Heart left ventricle (tissue), 16 donors: ENCODE results near the gene IPCEF1. TPM values are rescaled to one million over a fixed set of nuclear protein-coding genes. Genes with fewer than 3 reads are reported as not detected.
A peak's percentile ranks its signal among the peaks of the same experiment; 100 is the strongest.

Experiments used
- ATAC-seq, 4 donors: fragments of 200-7000 bp; cut with Tn5 transposase; one replicate each; pipeline ENCODE4 v1.9.1; 2020 to 2022; ENCODE audit warnings: moderate library complexity in 4 of 4, mild to moderate bottlenecking in 3 of 4, moderate number of reproducible peaks in 1 of 4
- DNase-seq, 5 donors: peaks; one replicate each; pipeline ENCODE4 v3.0.0-alpha.2; 2020
- H3K27ac ChIP-seq, 12 donors: fragments of 200-600 bp; sonication (generic) in 4 of 12; one replicate each; pipeline versions ENCODE4 v1.5.0 to v1.8.0; 2016 to 2022; ENCODE audit warnings: mild to moderate bottlenecking in 2 of 12
- H3K27me3 ChIP-seq, 9 donors: fragments of 200-600 bp; sonication (generic) in 2 of 9; one replicate each; pipeline versions ENCODE4 v1.5.1 to v1.8.0; 2016 to 2022; ENCODE audit warnings: mild to moderate bottlenecking in 3 of 9
- H3K36me3 ChIP-seq, 9 donors: fragments of 200-600 bp; sonication (generic) in 2 of 9; one replicate each; pipeline versions ENCODE4 v1.5.0 to v1.8.0; 2018 to 2022; ENCODE audit warnings: mild to moderate bottlenecking in 2 of 9
- H3K4me1 ChIP-seq, 12 donors: fragments of 200-600 bp; sonication (generic) in 4 of 12; one replicate each; pipeline versions ENCODE4 v1.5.0 to v1.8.0; 2016 to 2022; ENCODE audit warnings: mild to moderate bottlenecking in 3 of 12
- H3K4me3 ChIP-seq, 12 donors: fragments of 200-600 bp; sonication (generic) in 4 of 12; one replicate each; pipeline versions ENCODE4 v1.5.0 to v1.8.0; 2017 to 2022; ENCODE audit warnings: mild to moderate bottlenecking in 9 of 12, moderate library complexity in 4 of 12
- H3K9me3 ChIP-seq, 12 donors: fragments of 200-600 bp; sonication (generic) in 4 of 12; one replicate each; pipeline versions ENCODE4 v1.5.0 to v1.8.0; 2016 to 2022; ENCODE audit warnings: mild to moderate bottlenecking in 1 of 12
- POLR2A ChIP-seq, 2 donors: fragments of 450-650 bp; IDR thresholded peaks; one replicate each; pipeline ENCODE4 v1.6.1; 2017; ENCODE audit warnings: antibody characterized with exemption in 2 of 2, mild to moderate bottlenecking in 2 of 2, moderate library complexity in 2 of 2
- WGBS, 4 donors: extraction: QIAGEN DNeasy Blood & Tissue Kit in 2 of 4; methylation state at CpG; one replicate each; pipeline versions ENCODE4 v1.1.5 to v1.1.7; 2013 to 2018; 5-methylcytosine and 5-hydroxymethylcytosine counted together
- intact Hi-C, 10 donors: fragments of 100-400 bp; cut with DNase I; formaldehyde crosslinking; loops; one replicate each; pipeline versions ENCODE4 v1.11.1 to v1.14.2; 2022
- polyA plus RNA-seq, 2 donors: library from polyadenylated mRNA; stranded (reverse); fragments of 200-250 nt; gene quantifications; one replicate each; pipeline ENCODE4 v1.2.3, GENCODE V29; 2013
- total RNA-seq, 9 donors: library from RNA; depleted of rRNA in 2 of 9; stranded (reverse); fragments of >200 nt in 2 of 9; fragmentation: NEBNext Ultra II Directional in 3 of 9; extraction: Animal tissue kit (Norgen Biotek cat#: 25700) in 3 of 9; gene quantifications; one replicate each; pipeline versions ENCODE4 v1.1.0 to v1.2.4, GENCODE V29; 2016 to 2023
- TF ChIP-seq, protein P1 (sequence below), 12 donors: fragments of 200-600 bp; sonication (generic) in 4 of 12; IDR thresholded peaks; one replicate each; pipeline versions ENCODE4 v1.5.0 to v1.8.0; 2018 to 2022; ENCODE audit warnings: antibody characterized with exemption in 12 of 12, mild to moderate bottlenecking in 5 of 12
- donor health status: ischemic (EF 13 %, LVEDD 7.1; RV severe dilation, severe dysfunction).
- donor health status: healthy with polysubstance abuse.
- donor health status: DM: no; HTN: yes; CAD: no.
- donor health status: DM: no; HTN: no; CAD: no.
- donor health status: ischemic (EF 25% LVEDD 6.9; RV normal size, moderate dysfunction).
- donor health status: ischemic (EF 25% LVEDD 5.7; RV mildly dilated, moderate dysfunction).
- donor health status: healthy.
- donor health status: DM: yes; HTN: yes; CAD: no.
- donor health status: ischemic (EF 35%, LVEDD 5.7; RV mildly dilated, moderate dysfunction).
- donor health status: nonischemic (EF 11% LVEDD 7.7; RV severe dilation, severe dysfunction).
- donor health status: DM: yes; HTN: yes; CAD: no.
- donor health status: PGD.
- donor health status: ischemic (EF 29% LVEDD 5.4; RV normal size, mild dysfunction).
- donor health status: nonischemic (EF 23%, LVEDD 6.1; RV moderate dilation, normal function).

IPCEF1 gene
- total and polyA plus RNA-seq, 11 donors, result 0.10 to 4.1 (median 0.35) TPM

DNA sequence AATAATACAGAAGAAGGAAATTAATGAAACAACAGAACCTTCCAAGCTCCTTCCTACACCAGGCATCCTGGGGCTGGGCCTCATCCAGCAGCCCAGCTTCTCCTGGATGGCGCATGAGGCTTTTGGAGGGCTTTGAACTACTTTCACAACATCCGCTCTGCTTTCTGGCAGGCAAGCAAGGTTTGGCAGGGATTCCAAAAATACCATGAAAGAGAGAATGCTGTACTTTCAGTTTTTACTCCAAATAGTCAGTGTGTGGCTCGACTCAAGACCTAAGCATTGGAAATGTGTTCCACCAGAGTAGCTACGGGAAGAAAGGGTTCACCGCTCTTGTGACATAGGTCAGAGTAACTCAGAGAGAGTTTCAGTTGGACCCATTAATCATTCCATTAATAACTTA is 192.2 kb downstream of the IPCEF1 start:
- Histone ChIP-seq H3K9me3 (peaks cover 0 to 4% (median 0%) of the 10 kb centered on the region in 12 donors), H3K4me1 (peaks cover 0 to 69% (median 0%) of the 10 kb centered on the region in 12 donors), H3K27me3 (no peaks in the 10 kb centered on the region), H3K4me3 (no peak overlapping the region), H3K27ac (peak overlapping the region in 1 of 12 donors; percentile 42), H3K36me3 (no peaks in the 10 kb centered on the region)
- ATAC-seq, result peak in 1 of 4 donors; percentile 45
- 70 to 81% (median 76%) methylated on average over 5 of the region's 5 CpGs for WGBS, 4 donors
- TF ChIP-seq, protein P1, sequence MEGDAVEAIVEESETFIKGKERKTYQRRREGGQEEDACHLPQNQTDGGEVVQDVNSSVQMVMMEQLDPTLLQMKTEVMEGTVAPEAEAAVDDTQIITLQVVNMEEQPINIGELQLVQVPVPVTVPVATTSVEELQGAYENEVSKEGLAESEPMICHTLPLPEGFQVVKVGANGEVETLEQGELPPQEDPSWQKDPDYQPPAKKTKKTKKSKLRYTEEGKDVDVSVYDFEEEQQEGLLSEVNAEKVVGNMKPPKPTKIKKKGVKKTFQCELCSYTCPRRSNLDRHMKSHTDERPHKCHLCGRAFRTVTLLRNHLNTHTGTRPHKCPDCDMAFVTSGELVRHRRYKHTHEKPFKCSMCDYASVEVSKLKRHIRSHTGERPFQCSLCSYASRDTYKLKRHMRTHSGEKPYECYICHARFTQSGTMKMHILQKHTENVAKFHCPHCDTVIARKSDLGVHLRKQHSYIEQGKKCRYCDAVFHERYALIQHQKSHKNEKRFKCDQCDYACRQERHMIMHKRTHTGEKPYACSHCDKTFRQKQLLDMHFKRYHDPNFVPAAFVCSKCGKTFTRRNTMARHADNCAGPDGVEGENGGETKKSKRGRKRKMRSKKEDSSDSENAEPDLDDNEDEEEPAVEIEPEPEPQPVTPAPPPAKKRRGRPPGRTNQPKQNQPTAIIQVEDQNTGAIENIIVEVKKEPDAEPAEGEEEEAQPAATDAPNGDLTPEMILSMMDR (IDR thresholded peaks at IDR 0.05), result no peak
- TF ChIP-seq POLR2A (IDR thresholded peaks at IDR 0.05), result no peak
- peak in 3 of 5 donors; percentile 15 to 52 (median 34) for DNase-seq
- intact Hi-C loops, result no loop called here

DNA sequence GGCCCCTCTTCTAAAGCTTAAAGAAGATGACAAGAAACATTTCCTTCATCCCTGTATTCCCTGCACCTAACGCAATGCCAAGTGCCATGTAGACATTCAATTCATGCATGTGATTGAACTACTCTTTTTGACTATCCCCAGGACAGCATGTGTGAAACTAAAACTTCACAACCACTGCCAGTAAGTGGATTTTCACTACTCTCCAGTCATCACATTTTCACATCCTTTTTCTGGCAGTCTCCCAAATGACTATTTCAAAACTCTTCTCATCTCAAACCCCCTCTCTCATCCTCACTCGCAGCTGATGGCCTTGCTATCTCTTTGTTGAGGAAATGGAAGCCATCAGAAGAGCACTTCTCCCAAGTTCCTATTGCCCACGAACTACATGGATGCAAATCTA is 194.9 kb downstream of the IPCEF1 start:
- 75 to 80% (median 77%) methylated on average over 3 of the region's 3 CpGs for WGBS, 4 donors
- H3K4me1 ChIP-seq, result peaks cover 0 to 80% (median 0%) of the 10 kb centered on the region in 12 donors
- no peak for DNase-seq
- no peak overlapping the region for H3K4me3 ChIP-seq
- no peaks in the 10 kb centered on the region for H3K36me3 ChIP-seq
- peaks cover 0 to 4% (median 0%) of the 10 kb centered on the region in 12 donors for H3K9me3 ChIP-seq
- peak overlapping the region in 1 of 12 donors; percentile 50 for H3K27ac ChIP-seq
- no peak for ATAC-seq
- H3K27me3 ChIP-seq, result no peaks in the 10 kb centered on the region
- intact Hi-C loops, result no loop called here
- TF ChIP-seq, protein P1 (IDR thresholded peaks at IDR 0.05), result no peak
- no peak for TF ChIP-seq POLR2A (IDR thresholded peaks at IDR 0.05)

DNA sequence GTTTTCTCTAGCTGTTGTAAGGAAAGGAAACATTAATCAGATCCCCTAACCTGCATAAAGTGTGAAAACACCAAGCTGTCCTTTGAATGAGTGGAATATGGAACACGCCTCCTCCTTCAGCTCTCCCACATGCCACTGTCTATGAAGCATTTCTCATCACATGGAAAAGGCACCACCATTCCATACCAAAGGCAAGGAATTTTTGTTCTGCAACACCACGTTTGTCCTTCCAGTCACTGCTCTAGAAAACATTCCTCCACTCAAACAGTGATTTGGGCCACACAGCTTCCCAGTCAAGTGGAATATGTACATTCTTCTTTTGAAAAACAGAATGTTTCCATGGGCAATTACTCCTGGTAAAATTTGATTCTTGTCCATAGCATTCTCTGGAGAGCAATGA is 197.5 kb downstream of the IPCEF1 start:
- 86 to 98% (median 88%) methylated on average over 2 of the region's 2 CpGs for WGBS, 4 donors
- Histone ChIP-seq H3K4me1 (peaks cover 0 to 74% (median 0%) of the 10 kb centered on the region in 12 donors), H3K4me3 (no peak overlapping the region), H3K27me3 (no peaks in the 10 kb centered on the region), H3K9me3 (no peaks in the 10 kb centered on the region), H3K36me3 (no peaks in the 10 kb centered on the region), H3K27ac (no peak overlapping the region)
- ATAC-seq (no peak), DNase-seq (no peak)
- intact Hi-C loops, result loop anchor here in 8 of 10 donors (5.0 to 10.0 kb wide), 8 partner anchors 118 to 646 kb away; partner anchors contain the start of gene CNKSR3 (in 1 of the 8)
- TF ChIP-seq POLR2A (IDR thresholded peaks at IDR 0.05), result no peak

DNA sequence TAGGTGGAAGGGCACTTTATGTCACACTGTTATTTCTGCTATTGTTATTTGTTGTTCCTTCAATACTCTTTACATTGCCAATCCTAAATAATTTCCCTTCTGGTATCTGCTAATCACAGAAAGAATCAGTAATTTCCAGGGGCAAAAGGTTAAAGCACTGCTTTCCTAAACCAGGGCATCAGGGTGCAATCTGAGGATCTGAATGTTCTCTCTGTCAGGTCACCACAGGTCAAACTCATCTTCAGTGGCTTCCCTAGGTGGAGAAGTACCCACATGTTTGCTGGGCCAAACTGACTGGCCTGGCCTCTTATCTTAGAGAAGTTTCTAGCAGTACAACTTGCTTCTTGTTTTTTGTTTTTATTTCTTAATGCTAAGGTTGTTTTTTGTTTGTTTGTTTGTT is 198.9 kb downstream of the IPCEF1 start:
- TF ChIP-seq POLR2A (IDR thresholded peaks at IDR 0.05), result no peak
- TF ChIP-seq, protein P1 (IDR thresholded peaks at IDR 0.05), result no peak
- Histone ChIP-seq H3K36me3 (no peaks in the 10 kb centered on the region), H3K27me3 (no peaks in the 10 kb centered on the region), H3K27ac (peak overlapping the region in 1 of 12 donors; percentile 74), H3K4me3 (peak overlapping the region in 2 of 12 donors; percentile 6 to 21), H3K9me3 (no peaks in the 10 kb centered on the region), H3K4me1 (peaks cover 0 to 64% (median 0%) of the 10 kb centered on the region in 12 donors)
- DNase-seq (no peak), ATAC-seq (no peak)
- intact Hi-C loops, result loop anchor here in 9 of 10 donors (2.0 to 10.0 kb wide), 10 partner anchors 119 to 647 kb away; partner anchors contain the start of gene CNKSR3 (in 1 of the 9)
